ENCODE data around the gene GPRC5B.

DNA sequence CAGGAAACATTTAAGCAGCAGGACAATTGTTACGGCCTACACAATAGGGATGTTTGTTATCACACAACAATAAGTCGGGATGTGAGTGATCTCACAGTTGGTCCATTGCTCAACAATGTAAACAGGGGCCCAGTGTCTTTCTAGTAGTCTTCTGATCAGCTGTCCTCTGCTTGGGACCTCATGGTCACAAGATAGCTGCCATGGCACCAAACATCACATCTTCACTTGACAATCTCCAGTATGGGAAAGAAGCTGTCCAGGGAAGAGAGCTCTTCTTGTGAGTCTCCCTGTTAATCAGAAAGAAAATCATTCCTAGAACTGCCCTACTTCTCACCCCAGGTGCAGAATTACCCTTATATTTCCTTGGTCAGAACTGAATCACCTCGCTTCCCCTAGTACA lies 6.3 kb upstream of the GPRC5B start:
- TF ChIP-seq, protein P1, sequence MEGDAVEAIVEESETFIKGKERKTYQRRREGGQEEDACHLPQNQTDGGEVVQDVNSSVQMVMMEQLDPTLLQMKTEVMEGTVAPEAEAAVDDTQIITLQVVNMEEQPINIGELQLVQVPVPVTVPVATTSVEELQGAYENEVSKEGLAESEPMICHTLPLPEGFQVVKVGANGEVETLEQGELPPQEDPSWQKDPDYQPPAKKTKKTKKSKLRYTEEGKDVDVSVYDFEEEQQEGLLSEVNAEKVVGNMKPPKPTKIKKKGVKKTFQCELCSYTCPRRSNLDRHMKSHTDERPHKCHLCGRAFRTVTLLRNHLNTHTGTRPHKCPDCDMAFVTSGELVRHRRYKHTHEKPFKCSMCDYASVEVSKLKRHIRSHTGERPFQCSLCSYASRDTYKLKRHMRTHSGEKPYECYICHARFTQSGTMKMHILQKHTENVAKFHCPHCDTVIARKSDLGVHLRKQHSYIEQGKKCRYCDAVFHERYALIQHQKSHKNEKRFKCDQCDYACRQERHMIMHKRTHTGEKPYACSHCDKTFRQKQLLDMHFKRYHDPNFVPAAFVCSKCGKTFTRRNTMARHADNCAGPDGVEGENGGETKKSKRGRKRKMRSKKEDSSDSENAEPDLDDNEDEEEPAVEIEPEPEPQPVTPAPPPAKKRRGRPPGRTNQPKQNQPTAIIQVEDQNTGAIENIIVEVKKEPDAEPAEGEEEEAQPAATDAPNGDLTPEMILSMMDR (IDR thresholded peaks at IDR 0.05): no peak
- TF ChIP-seq POLR2A (IDR thresholded peaks at IDR 0.05): no peak

Data from transverse colon (tissue), 3 donors.